H1 (cell line): ENCODE results near the gene NEFH. TPM values are rescaled to one million over a fixed set of nuclear protein-coding genes. Genes with fewer than 3 reads are reported as not detected.

Source experiments
- CTCF ChIA-PET: fragments of 300-600 bp; sonication (Branson Sonifier 250); formaldehyde crosslinking; loops from one replicate; lab custom pipeline; 2021; ENCODE audit not compliant: partially characterized antibody; lab: Charles Lee
- POLR2A ChIA-PET: fragments of 300-600 bp; sonication (Branson Sonifier 250); formaldehyde crosslinking; loops from one replicate; lab custom pipeline; 2021; ENCODE audit warnings: inconsistent platforms; ENCODE audit not compliant: partially characterized antibody; lab: Charles Lee
- DNase-seq, 2 experiments: peaks; one replicate each; pipeline versions ENCODE4 v3.0.0 to v3.0.0-alpha.2; 2010 to 2022; ENCODE audit warnings: low spot score in 2 of 2, low read depth in 1 of 2, mixed read lengths in 1 of 2
- FAIRE-seq: peaks from 2 replicates; lab custom pipeline; 2011; peaks lifted over from hg19 to GRCh38; lab: Jason Lieb, UNC
- H2AFZ ChIP-seq: 2 replicates; pipeline ENCODE4 v1.8.1; 2012; ENCODE audit warnings: low read length, inconsistent platforms
- H2AK5ac ChIP-seq: 2 replicates; pipeline ENCODE4 v1.6.1; 2013; ENCODE audit warnings: low read depth, low read length
- H2BK120ac ChIP-seq: replicated peaks from 2 replicates; pipeline ENCODE3; 2013; ENCODE audit warnings: low read depth, low read length, inconsistent platforms
- H2BK12ac ChIP-seq: 2 replicates; pipeline ENCODE4 v1.6.1; 2013; ENCODE audit warnings: low read depth, low read length
- H2BK15ac ChIP-seq: 2 replicates; pipeline ENCODE4 v1.6.1; 2013; ENCODE audit warnings: low read length
- H2BK20ac ChIP-seq: 2 replicates; pipeline ENCODE4 v1.6.1; 2013; ENCODE audit warnings: low read length
- H2BK5ac ChIP-seq: 2 replicates; pipeline ENCODE4 v1.6.1; 2013; ENCODE audit warnings: low read depth, low read length
- H3K14ac ChIP-seq: 2 replicates; pipeline ENCODE4 v1.6.1; 2013; ENCODE audit warnings: inconsistent platforms; ENCODE audit not compliant: insufficient read length
- H3K18ac ChIP-seq: 2 replicates; pipeline ENCODE4 v1.6.1; 2013; ENCODE audit warnings: low read length; ENCODE audit errors: extremely low read depth
- H3K23ac ChIP-seq: 2 replicates; pipeline ENCODE4 v1.6.1; 2013; ENCODE audit warnings: inconsistent platforms; ENCODE audit not compliant: insufficient read length
- H3K23me2 ChIP-seq: 2 replicates; pipeline ENCODE4 v1.6.1; 2013; ENCODE audit warnings: low read depth, low read length
- H3K27ac ChIP-seq: 2 replicates; pipeline ENCODE4 v1.6.1; 2011; ENCODE audit warnings: low read depth, low read length, inconsistent platforms
- H3K27me3 ChIP-seq, 4 experiments: replicated peaks in 1 of 4; 1 replicate in 1 of 4; 2 replicates in 3 of 4; pipeline versions ENCODE4 v1.6.1 to v1.8.1; 2011 to 2013; ENCODE audit warnings: low read length in 3 of 4, mild to moderate bottlenecking in 3 of 4, inconsistent platforms in 2 of 4, mixed read lengths in 2 of 4, moderate library complexity in 1 of 4; ENCODE audit not compliant: control insufficient read depth in 3 of 4, insufficient read depth in 3 of 4; ENCODE audit errors: extremely low read depth in 1 of 4
- H3K36me3 ChIP-seq, 4 experiments: 2 replicates each; pipeline versions ENCODE4 v1.6.1 to v1.8.1; 2011 to 2013; ENCODE audit warnings: mild to moderate bottlenecking in 4 of 4, low read length in 3 of 4, moderate library complexity in 2 of 4, control low read depth in 1 of 4, inconsistent platforms in 1 of 4; ENCODE audit not compliant: insufficient read depth in 4 of 4, control insufficient read depth in 2 of 4
- H3K4ac ChIP-seq: replicated peaks from 2 replicates; pipeline ENCODE3; 2013; ENCODE audit warnings: low read length, low read depth, mixed read lengths, inconsistent platforms; ENCODE audit not compliant: insufficient read length
- H3K4me1 ChIP-seq, 4 experiments: replicated peaks in 1 of 4; 1 replicate in 1 of 4; 2 replicates in 3 of 4; pipeline versions ENCODE4 v1.6.1 to v1.8.1; 2011 to 2013; ENCODE audit warnings: low read length in 3 of 4, inconsistent platforms in 2 of 4, mixed read lengths in 1 of 4; ENCODE audit not compliant: insufficient read depth in 4 of 4, control insufficient read depth in 3 of 4
- H3K4me2 ChIP-seq, 2 experiments: 2 replicates each; pipeline versions ENCODE4 v1.6.1 to v1.8.1; 2011 to 2013; ENCODE audit warnings: low read depth in 2 of 2, low read length in 2 of 2, control low read depth in 1 of 2, inconsistent platforms in 1 of 2, mild to moderate bottlenecking in 1 of 2; ENCODE audit not compliant: insufficient read depth in 1 of 2
- H3K4me3 ChIP-seq, 4 experiments: fragments of 200-600, 300-600 bp in 1 of 4; sonication (generic), shearing (Covaris generic), sonication (Bioruptor Twin) in 1 of 4; 2 replicates each; pipeline versions ENCODE4 v1.5.1 to v1.8.1; 2011 to 2016; ENCODE audit warnings: low read length in 4 of 4, low read depth in 3 of 4, control low read depth in 2 of 4, inconsistent platforms in 2 of 4, mild to moderate bottlenecking in 2 of 4, mixed read lengths in 1 of 4, moderate library complexity in 1 of 4; ENCODE audit not compliant: insufficient read depth in 2 of 4; ENCODE audit errors: extremely low read depth in 1 of 4
- H3K56ac ChIP-seq: replicated peaks from 2 replicates; pipeline ENCODE3; 2013; ENCODE audit warnings: low read depth, mild to moderate bottlenecking, mixed read lengths, low read length, inconsistent platforms; ENCODE audit not compliant: insufficient read length
- H3K79me1 ChIP-seq: 2 replicates; pipeline ENCODE4 v1.6.1; 2013; ENCODE audit warnings: low read depth, low read length, control low read depth
- H3K79me2 ChIP-seq, 2 experiments: 2 replicates each; pipeline versions ENCODE4 v1.6.1 to v1.8.1; 2012 to 2013; ENCODE audit warnings: low read length in 2 of 2, mild to moderate bottlenecking in 2 of 2, inconsistent platforms in 1 of 2; ENCODE audit not compliant: insufficient read depth in 2 of 2, control insufficient read depth in 1 of 2
- H3K9ac ChIP-seq, 4 experiments: replicated peaks in 1 of 4; 1 replicate in 1 of 4; 2 replicates in 3 of 4; pipeline versions ENCODE4 v1.6.1 to v1.8.1; 2011 to 2013; ENCODE audit warnings: low read depth in 3 of 4, low read length in 3 of 4, control low read depth in 2 of 4, mild to moderate bottlenecking in 2 of 4, moderate library complexity in 2 of 4, inconsistent platforms in 1 of 4; ENCODE audit errors: extremely low read depth in 1 of 4
- H3K9me3 ChIP-seq, 2 experiments: 2 replicates each; pipeline versions ENCODE4 v1.6.1 to v1.8.1; 2012 to 2013; ENCODE audit warnings: mild to moderate bottlenecking in 2 of 2, moderate library complexity in 2 of 2, control low read depth in 1 of 2, inconsistent platforms in 1 of 2, low read depth in 1 of 2, low read length in 1 of 2, mixed read lengths in 1 of 2; ENCODE audit not compliant: insufficient read depth in 2 of 2
- H4K20me1 ChIP-seq, 2 experiments: replicated peaks in 1 of 2; 2 replicates each; pipeline versions ENCODE3 to v1.8.1; 2011 to 2013; ENCODE audit warnings: inconsistent platforms in 2 of 2, low read length in 2 of 2, mild to moderate bottlenecking in 1 of 2; ENCODE audit not compliant: insufficient read depth in 2 of 2, control insufficient read depth in 1 of 2
- H4K5ac ChIP-seq: 2 replicates; pipeline ENCODE4 v1.6.1; 2013; ENCODE audit warnings: low read length, low read depth, mixed read lengths, inconsistent platforms; ENCODE audit not compliant: insufficient read length
- H4K8ac ChIP-seq: 2 replicates; pipeline ENCODE4 v1.8.0; 2013; ENCODE audit warnings: mild to moderate bottlenecking, moderate library complexity, low read length, inconsistent platforms; ENCODE audit not compliant: insufficient read depth; ENCODE audit errors: extremely low read depth
- H4K91ac ChIP-seq: replicated peaks from 2 replicates; pipeline ENCODE3; 2013; ENCODE audit warnings: low read length, mixed read lengths, inconsistent platforms; ENCODE audit not compliant: insufficient read length
- CBX5 ChIP-seq: fragments of 300-800, 300-1000 bp; sonication (generic); IDR thresholded peaks from 2 replicates; pipeline ENCODE4 v1.7.1; 2016; ENCODE audit warnings: antibody characterized with exemption, low read length, low read depth
- CREB1 ChIP-seq: IDR thresholded peaks from 2 replicates; pipeline ENCODE4 v1.6.1; 2012; ENCODE audit warnings: inconsistent platforms
- CTCF ChIP-seq, 3 experiments: IDR thresholded peaks; 1 replicate in 2 of 3; 2 replicates in 1 of 3; pipeline versions ENCODE4 v1.5.1 to v1.6.1; 2011; ENCODE audit warnings: low read length in 3 of 3, mild to moderate bottlenecking in 3 of 3, inconsistent platforms in 2 of 3, low read depth in 1 of 3, moderate library complexity in 1 of 3; ENCODE audit not compliant: insufficient read depth in 1 of 3; ENCODE audit errors: control extremely low read depth in 1 of 3
- NRF1 ChIP-seq: IDR thresholded peaks from 2 replicates; pipeline ENCODE4 v1.6.1; 2011; ENCODE audit warnings: mild to moderate bottlenecking, low read depth, low read length, improper control_type of control experiment
- POU5F1 ChIP-seq: IDR thresholded peaks from 2 replicates; pipeline ENCODE4 v1.6.1; 2011; ENCODE audit warnings: low read depth, mild to moderate bottlenecking, low read length, moderate library complexity
- RXRA ChIP-seq: IDR thresholded peaks from 2 replicates; pipeline ENCODE4 v1.6.1; 2011; ENCODE audit warnings: low read depth, mild to moderate bottlenecking, low read length, moderate library complexity; ENCODE audit not compliant: insufficient read depth
- WGBS, 2 experiments: shearing (Covaris generic) in 1 of 2; methylation state at CpG; one replicate each; pipeline versions ENCODE4 v1.1.6 to v1.1.7; 2013 to 2015; ENCODE audit warnings: low lambda C conversion rate in 2 of 2, mixed read lengths in 2 of 2, inconsistent platforms in 1 of 2, low coverage in 1 of 2, missing lambda C conversion rate in 1 of 2; ENCODE audit not compliant: insufficient replicate concordance in 2 of 2, insufficient coverage in 1 of 2, insufficient read length in 1 of 2; ENCODE audit errors: extremely low coverage in 1 of 2, missing lambda C conversion rate in 1 of 2; 5-methylcytosine and 5-hydroxymethylcytosine counted together
- polyA plus RNA-seq, 7 experiments: library from polyadenylated mRNA; depleted of rRNA in 3 of 7; stranded (reverse) in 5 of 7; unstranded in 2 of 7; fragments of >200 nt in 5 of 7; fragments of 200-250 nt in 2 of 7; gene quantifications; 1 replicate in 5 of 7; 2 replicates in 1 of 7; 4 replicates in 1 of 7; pipeline versions ENCODE4 v1.2.1 to v1.2.3, GENCODE V29; 2011 to 2013; ENCODE audit warnings: missing spikeins in 2 of 7, mixed read lengths in 2 of 7
- total RNA-seq: library from RNA; stranded (reverse); fragmentation: NEBNext Ultra II Directional; extraction: Animal tissue kit (Norgen Biotek cat#: 25700); gene quantifications from 2 replicates; pipeline ENCODE4 v1.2.1, GENCODE V29; 2021
- TF ChIP-seq, protein P1 (sequence below): IDR thresholded peaks from 2 replicates; pipeline ENCODE4 v1.6.1; 2011; ENCODE audit warnings: low read length, improper control_type of control experiment

NEFH gene
- total and polyA plus RNA-seq, 2 of the 8 experiments (the other 6 are each of a cell fraction or from before 2014, with no cell fraction given): 0.57 to 2.3 TPM

GRCh38 chr22:29480512-29481264, 670 bp downstream of the NEFH start:
- peaks cover 26 to 58% (median 51%) of the 10 kb centered on the region in 4 experiments for H3K27me3 ChIP-seq
- no peaks in the 10 kb centered on the region for H3K79me2 ChIP-seq
- CTCF ChIA-PET: interaction anchor here (0.7 to 6.2 kb wide), 7 partner anchors 10 to 724 kb away, joined by 3 to 42 read pairs (median 4); no protein-coding TSS in a partner anchor
- peak overlapping the region; percentile 62; the same call in 1 of the 2 replicates for H2BK12ac ChIP-seq
- no peak overlapping the region for H3K9ac ChIP-seq
- peak overlapping the region; percentile 9 for H4K91ac ChIP-seq
- WGBS, 2 experiments: 9% methylated on average over 22 of the region's 107 CpGs; no CpG with 5 or more reads in 1 of the 2 experiments
- peaks cover 14 to 27% (median 20%) of the 10 kb centered on the region in 4 experiments for H3K4me1 ChIP-seq
- H3K4ac ChIP-seq: no peak overlapping the region
- H4K8ac ChIP-seq: peak overlapping the region; percentile 62
- H4K20me1 ChIP-seq: peaks cover 4 to 5% of the 10 kb centered on the region in 2 experiments
- H3K56ac ChIP-seq: no peak overlapping the region
- POLR2A ChIA-PET: interaction anchor here (0.5 to 3.7 kb wide), 14 partner anchors 10 to 682 kb away, joined by 3 to 36 read pairs (median 3); no protein-coding TSS in a partner anchor
- H4K5ac ChIP-seq: no peak overlapping the region
- no peak overlapping the region for H2AFZ ChIP-seq
- no peak overlapping the region; the same call in 1 of the 2 replicates for H2AK5ac ChIP-seq
- H3K79me1 ChIP-seq: no peaks in the 10 kb centered on the region
- H3K23me2 ChIP-seq: peaks cover 19% of the 10 kb centered on the region; the same call in 1 of the 2 replicates
- H3K27ac ChIP-seq: no peak overlapping the region
- H3K4me3 ChIP-seq: peak overlapping the region; percentile 26 to 57 (median 32)
- DNase-seq (peak in 1 of 2 experiments; percentile 81), FAIRE-seq (no peak)
- no peak overlapping the region for H2BK5ac ChIP-seq
- peak overlapping the region; percentile 6 for H2BK20ac ChIP-seq
- H3K9me3 ChIP-seq: peaks cover 0 to 11% of the 10 kb centered on the region in 2 experiments; a peak in 2 of 4 replicates
- H3K23ac ChIP-seq: no peak overlapping the region
- 0 out of 2 replicates have a peak overlapping the region, but pooled peaks have one; percentile 61 for H2BK15ac ChIP-seq
- no peak overlapping the region for H3K14ac ChIP-seq
- peak overlapping the region; percentile 71 to 74 for H3K4me2 ChIP-seq
- peaks cover 0 to 12% (median 0%) of the 10 kb centered on the region in 4 experiments; a peak in 3 of 8 replicates for H3K36me3 ChIP-seq
- H2BK120ac ChIP-seq: no peak overlapping the region
- peak overlapping the region; percentile 60 for H3K18ac ChIP-seq
- TF ChIP-seq CREB1: peak; percentile 93
- TF ChIP-seq, protein P1, sequence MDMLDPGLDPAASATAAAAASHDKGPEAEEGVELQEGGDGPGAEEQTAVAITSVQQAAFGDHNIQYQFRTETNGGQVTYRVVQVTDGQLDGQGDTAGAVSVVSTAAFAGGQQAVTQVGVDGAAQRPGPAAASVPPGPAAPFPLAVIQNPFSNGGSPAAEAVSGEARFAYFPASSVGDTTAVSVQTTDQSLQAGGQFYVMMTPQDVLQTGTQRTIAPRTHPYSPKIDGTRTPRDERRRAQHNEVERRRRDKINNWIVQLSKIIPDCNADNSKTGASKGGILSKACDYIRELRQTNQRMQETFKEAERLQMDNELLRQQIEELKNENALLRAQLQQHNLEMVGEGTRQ: no peak
- TF ChIP-seq POU5F1: no peak
- no peak for TF ChIP-seq CBX5
- peak; percentile 34; the same call in 1 of the 2 replicates for TF ChIP-seq NRF1
- 0 out of 2 replicates have a peak, but pooled peaks have one; percentile 79 for TF ChIP-seq RXRA
- TF ChIP-seq CTCF (IDR thresholded peaks at IDR 0.05; ENCODE audit: control extremely low read depth in 1 of 3, insufficient read depth in 1 of 3, low read depth in 1 of 3, low read length in 3 of 3): peak; percentile 26 to 46 (median 40)
